Retinal pigment epithelial cell (primary cell): ENCODE measurements around the gene CTSF.

Source experiments
- DNase-seq: peaks from one replicate; pipeline ENCODE4 v3.0.0-alpha.2; 2010; ENCODE audit warnings: low read depth
- H3K4me3 ChIP-seq: 2 replicates; pipeline ENCODE4 v1.5.1; 2011; ENCODE audit warnings: mild to moderate bottlenecking, low read length, control low read depth, moderate library complexity
- CTCF ChIP-seq: conservative IDR thresholded peaks from 2 replicates; pipeline ENCODE4 v1.5.1; 2011; ENCODE audit warnings: low read depth, low read length, control low read depth, inconsistent platforms

The CTSF gene

DNA sequence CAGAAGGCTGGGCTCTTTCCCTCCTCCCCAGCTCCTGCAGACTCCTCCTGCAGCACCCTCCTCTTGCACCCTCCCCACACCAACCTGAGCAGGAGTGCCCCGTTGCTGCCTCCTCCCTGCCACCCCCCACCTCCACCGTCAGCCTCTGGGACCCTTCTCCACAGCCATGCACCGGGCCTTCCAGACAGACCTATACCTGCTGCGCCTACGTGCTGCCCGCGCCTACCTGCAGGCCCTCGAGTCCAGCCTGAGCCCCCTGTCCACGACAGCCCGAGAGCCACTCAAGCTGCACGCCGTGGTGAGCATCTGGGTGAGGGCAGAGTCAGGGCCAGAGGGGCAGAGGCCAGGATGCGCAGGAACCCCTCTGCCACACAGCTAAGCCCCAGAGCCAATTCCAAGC, 38.8 kb downstream of the CTSF start:
- no peak overlapping the region for H3K4me3 ChIP-seq
- no peak for TF ChIP-seq CTCF
- no peak for DNase-seq

- DNase-seq: no peak
- TF ChIP-seq CTCF: no peak
- no peak overlapping the region for H3K4me3 ChIP-seq
Measured at GRCh38 chr11:66529069-66529468, 39.3 kb downstream of the CTSF start.

DNA sequence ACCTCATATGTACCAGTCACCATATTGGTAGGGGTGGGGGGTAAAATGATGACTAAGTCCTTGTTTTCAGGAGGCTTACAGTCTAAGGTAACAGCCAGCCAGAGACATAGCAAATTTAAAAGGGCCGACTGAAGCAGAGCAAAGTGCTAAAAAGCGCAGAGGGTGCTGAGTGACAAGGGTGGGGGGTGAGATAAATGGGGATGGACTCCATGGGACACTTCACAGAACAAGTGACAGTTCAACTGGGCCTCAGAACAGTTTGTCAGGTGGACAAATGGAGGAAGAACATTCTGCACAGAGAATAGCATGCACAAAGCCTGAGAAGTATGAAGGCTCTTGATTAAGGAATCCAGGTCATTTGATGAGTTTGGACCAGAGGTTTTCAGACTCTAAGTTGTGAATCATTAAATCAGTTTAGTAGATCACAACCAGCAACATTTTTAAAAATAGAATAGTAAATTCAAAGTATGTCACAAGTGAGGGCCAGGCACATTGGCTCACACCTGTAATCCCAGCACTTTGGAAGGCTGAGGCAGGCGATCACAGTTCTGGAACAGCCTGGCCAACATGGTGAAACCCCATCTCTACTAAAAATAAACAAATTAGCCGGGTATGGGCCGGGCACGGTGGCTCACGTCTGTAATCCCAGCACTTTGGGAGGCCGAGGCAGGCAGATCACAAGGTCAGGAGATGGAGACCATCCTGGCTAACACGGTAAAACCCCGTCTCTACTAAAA, 43.9 kb downstream of the CTSF start:
- no peak overlapping the region for H3K4me3 ChIP-seq
- no peak for TF ChIP-seq CTCF
- no peak for DNase-seq

DNA sequence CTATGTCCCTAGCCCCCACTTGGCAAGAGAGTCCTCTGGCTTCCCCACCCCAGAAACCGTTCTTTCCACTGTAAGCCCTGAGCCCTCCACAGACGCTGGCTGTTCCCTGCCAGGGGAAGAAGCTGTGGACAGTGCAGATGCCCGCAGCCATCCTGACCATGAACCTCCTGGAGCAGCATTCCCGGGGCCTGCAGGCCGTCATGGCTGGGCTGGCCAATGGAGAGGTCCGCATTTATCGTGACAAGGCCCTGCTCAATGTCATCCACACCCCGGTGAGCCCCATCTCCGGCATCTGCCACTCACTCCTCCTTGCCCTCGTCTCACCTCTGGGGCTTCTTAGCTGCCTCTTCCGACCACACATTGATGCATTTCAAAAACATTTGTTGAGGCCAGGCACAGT, 44.8 kb downstream of the CTSF start:
- no peak for TF ChIP-seq CTCF
- no peak for DNase-seq
- no peak overlapping the region for H3K4me3 ChIP-seq
